ENCODE data around the gene ZHX3. TPM values are rescaled to one million over a fixed set of nuclear protein-coding genes. Genes with fewer than 3 reads are reported as not detected.

The ZHX3 gene, protein sequence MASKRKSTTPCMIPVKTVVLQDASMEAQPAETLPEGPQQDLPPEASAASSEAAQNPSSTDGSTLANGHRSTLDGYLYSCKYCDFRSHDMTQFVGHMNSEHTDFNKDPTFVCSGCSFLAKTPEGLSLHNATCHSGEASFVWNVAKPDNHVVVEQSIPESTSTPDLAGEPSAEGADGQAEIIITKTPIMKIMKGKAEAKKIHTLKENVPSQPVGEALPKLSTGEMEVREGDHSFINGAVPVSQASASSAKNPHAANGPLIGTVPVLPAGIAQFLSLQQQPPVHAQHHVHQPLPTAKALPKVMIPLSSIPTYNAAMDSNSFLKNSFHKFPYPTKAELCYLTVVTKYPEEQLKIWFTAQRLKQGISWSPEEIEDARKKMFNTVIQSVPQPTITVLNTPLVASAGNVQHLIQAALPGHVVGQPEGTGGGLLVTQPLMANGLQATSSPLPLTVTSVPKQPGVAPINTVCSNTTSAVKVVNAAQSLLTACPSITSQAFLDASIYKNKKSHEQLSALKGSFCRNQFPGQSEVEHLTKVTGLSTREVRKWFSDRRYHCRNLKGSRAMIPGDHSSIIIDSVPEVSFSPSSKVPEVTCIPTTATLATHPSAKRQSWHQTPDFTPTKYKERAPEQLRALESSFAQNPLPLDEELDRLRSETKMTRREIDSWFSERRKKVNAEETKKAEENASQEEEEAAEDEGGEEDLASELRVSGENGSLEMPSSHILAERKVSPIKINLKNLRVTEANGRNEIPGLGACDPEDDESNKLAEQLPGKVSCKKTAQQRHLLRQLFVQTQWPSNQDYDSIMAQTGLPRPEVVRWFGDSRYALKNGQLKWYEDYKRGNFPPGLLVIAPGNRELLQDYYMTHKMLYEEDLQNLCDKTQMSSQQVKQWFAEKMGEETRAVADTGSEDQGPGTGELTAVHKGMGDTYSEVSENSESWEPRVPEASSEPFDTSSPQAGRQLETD
- total RNA-seq (2014; rRNA removed; shearing (Covaris generic)), result 2.5 and 5.1 TPM in 2 replicates

DNA sequence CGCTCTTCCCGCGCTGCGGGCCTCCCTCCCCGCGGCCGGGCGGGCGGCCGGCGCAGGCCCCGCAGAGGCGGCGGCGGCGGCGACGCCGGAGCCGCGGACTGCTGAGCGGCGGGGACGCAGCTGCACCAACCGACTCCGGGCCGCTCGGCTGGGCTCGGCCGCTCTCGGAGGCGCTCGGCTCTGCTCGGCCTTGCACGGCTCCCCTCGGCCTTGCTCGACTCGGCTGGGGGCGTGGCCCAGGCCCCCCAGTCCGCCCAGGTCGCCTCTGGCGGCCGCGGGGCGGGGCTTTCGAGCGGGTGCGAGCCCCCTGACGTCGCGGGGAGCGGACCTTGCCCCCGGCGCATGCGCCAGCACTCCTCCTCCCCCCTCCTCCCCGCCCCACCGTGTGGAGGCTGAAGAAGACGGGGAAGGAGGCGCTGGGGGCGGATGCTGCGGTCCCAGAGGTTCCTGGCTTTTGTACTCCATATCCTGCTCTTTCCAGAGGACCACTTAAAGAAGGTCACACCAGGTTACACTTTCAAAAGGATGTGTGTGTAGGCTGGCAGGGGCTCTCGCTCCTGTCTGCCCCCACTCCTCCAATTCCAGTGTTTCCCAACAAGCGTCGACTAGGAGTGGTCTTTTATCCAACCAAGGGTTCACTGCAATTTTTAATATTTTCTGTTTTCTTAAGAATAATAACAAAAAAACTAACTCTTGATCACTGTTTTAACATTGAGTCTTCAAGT lies at the start of gene ZHX3:
ZHX3 (minus strand) TSS at position 186 of the 725 bp plus-strand sequence. CDS start 112,815 bp downstream, outside the sequence.
- Histone ChIP-seq H3K27me3 (ENCODE audit: control insufficient read depth, insufficient read depth, low read length) (peaks cover 4% of the 10 kb centered on the region), H3K36me3 (replicated peaks; ENCODE audit: control insufficient read depth, insufficient read depth, low read length) (no peaks in the 10 kb centered on the region), H3K4me3 (ENCODE audit: insufficient read depth, low read depth, low read length) (peak within 1 kb of the TSS; percentile 80)
- DNase-seq, result peak; percentile 100

DNA sequence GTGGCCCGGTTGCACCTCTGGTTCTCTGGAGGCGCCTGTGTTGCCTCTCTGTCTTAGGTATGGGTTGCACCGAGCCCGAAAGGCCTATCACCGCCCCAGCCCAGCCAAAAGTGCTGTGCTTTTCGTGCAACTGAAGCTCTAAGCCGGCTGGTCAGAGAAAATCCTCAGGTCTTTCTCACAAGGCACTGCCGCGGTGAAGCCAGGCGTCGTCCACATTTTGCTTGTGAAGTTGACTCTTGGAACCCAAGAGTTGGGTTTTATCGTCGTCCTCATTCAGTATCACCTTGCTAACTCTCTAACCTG lies 49.8 kb upstream of the ZHX3 start:
- Histone ChIP-seq H3K36me3 (replicated peaks; ENCODE audit: control insufficient read depth, insufficient read depth, low read length) (no peaks in the 10 kb centered on the region), H3K4me3 (ENCODE audit: insufficient read depth, low read depth, low read length) (peak overlapping the region; percentile 50; the same call in 1 of the 2 replicates), H3K27me3 (ENCODE audit: control insufficient read depth, insufficient read depth, low read length) (peaks cover 36% of the 10 kb centered on the region)
- peak; percentile 75 for DNase-seq

DNA sequence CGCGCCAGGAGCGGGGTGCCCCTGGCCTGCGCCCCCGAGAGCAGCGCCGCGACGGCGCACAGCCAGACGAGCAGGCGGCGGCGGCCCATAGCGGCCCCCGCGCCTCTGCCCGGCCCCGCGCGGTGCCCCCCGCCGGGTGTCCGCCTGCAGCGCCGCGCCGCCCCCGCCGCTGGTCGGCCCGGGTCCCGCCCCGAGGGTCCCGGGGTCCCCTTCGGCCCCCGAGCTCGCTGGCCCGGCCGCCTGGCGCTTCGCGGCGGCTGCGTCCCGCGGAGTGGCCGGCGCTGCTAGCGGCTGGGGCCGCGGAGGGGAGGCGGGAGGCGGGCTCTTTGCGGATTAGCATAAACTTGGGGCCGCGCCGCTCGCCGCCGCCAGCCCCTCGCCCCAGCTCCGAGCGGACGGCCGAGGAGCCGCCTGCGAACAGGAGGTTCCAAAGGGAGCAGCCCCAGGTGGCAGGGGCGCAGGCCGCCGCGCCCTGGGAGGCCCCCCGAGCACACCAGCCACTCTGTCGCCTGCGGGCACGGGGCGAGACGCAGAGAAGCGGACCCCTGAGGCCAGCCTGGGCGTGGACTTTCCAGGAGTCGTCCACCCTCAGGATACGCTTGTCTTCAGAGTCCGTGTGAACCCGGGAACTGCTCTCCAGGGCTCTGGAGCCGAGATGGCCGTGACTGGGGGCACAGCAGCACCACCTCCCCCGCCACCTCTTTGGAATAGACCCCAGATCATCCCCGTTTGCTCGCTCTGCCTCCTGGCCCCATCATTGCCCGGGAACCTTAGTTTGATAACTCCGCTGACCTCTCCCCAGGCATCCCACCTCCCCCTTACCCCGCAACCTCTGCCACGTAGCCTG lies 49.2 kb upstream of the ZHX3 start, which contains the start of gene EMILIN3:
EMILIN3 (minus strand) TSS at position 273 of the 847 bp plus-strand sequence; CDS start at position 89, 184 bp downstream.
- Histone ChIP-seq H3K27me3 (ENCODE audit: control insufficient read depth, insufficient read depth, low read length) (peaks cover 36% of the 10 kb centered on the region), H3K36me3 (replicated peaks; ENCODE audit: control insufficient read depth, insufficient read depth, low read length) (no peaks in the 10 kb centered on the region), H3K4me3 (ENCODE audit: insufficient read depth, low read depth, low read length) (peak within 1 kb of the TSS; percentile 50)
- peak; percentile 95 for DNase-seq

DNA sequence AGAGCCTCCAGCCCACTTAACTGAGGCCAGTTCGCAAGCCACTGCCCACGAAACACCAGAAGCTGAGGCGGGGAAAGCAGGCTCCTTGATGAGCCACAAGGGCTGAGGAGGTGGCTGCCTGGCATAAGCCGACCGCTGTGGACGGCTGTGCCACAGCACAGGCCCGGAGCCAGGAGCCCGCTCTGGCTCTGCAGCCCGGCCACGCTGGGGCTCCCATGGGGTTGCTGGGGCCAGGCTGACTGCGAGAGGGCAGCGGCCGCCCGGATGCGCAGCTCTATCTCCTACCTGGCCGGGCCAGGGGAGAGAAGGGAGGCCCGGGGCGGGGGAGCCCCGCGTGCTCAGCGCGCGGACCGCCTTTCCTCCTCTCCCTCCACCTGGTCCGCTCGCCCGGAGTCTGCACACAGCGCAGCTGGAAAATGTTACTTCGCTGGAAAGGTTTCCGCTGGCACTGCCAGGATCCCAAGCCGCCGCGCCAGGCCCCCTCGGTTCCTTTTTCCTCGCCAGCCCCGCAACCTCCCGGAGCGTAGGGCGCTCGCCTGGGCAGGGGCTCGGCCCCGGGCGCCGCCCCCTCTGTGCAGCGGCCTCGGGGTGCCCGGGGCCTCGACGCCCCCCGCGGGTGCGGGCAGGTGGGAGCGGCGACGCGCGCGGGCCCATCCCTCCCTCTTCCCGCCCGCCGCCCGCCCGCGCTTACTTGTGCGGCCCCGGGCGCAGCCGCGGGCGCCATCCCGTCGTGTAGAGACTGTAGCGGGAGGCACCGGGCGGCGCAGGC lies 48.4 kb upstream of the ZHX3 start:
- DNase-seq, result peak; percentile 89
- no peaks in the 10 kb centered on the region for H3K36me3 ChIP-seq (replicated peaks; ENCODE audit: control insufficient read depth, insufficient read depth, low read length)
- H3K27me3 ChIP-seq (ENCODE audit: control insufficient read depth, insufficient read depth, low read length), result peaks cover 36% of the 10 kb centered on the region
- peak overlapping the region; percentile 50 for H3K4me3 ChIP-seq (ENCODE audit: insufficient read depth, low read depth, low read length)

DNA sequence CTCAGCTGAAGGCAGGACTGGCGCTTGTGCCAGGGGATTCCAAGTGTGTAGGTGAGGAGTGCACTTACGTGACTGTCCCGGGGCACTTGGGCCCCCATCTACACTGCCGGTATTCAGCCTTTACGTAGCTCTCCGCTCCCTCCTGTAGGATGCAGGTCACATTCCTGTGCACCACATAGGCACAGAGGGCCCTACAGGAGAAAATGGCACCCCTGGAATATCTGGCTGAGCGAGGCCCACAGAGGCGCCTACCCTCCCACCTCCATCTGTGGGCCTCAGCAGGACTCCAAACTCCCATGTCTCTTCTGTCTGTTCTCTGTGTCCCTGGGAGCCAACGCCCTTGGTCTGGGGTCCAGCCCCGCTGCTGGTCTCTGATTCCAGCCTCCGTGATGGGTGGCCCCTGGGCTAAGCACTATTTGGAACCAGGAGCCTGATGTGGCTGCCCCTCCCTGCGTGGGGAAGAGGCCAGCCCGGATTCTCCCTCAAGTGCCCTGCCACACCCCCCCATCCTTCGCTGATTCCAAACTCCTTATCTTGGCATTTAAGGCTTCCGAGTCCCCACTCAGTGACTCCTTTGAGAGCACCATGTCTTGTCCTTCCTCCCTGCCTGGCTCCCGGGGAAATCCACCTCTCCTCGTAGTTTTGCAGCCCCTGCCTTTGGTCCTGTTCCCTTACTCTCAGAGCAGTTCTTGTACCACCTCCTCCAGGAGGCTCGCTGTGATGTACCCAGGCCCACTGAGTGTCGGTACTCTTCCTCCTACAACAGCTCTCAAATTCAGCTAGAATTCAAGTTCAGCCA lies 47.6 kb upstream of the ZHX3 start:
- Histone ChIP-seq H3K4me3 (ENCODE audit: insufficient read depth, low read depth, low read length) (no peak overlapping the region), H3K36me3 (replicated peaks; ENCODE audit: control insufficient read depth, insufficient read depth, low read length) (no peaks in the 10 kb centered on the region), H3K27me3 (ENCODE audit: control insufficient read depth, insufficient read depth, low read length) (peaks cover 36% of the 10 kb centered on the region)
- DNase-seq, result peak; percentile 61

DNA sequence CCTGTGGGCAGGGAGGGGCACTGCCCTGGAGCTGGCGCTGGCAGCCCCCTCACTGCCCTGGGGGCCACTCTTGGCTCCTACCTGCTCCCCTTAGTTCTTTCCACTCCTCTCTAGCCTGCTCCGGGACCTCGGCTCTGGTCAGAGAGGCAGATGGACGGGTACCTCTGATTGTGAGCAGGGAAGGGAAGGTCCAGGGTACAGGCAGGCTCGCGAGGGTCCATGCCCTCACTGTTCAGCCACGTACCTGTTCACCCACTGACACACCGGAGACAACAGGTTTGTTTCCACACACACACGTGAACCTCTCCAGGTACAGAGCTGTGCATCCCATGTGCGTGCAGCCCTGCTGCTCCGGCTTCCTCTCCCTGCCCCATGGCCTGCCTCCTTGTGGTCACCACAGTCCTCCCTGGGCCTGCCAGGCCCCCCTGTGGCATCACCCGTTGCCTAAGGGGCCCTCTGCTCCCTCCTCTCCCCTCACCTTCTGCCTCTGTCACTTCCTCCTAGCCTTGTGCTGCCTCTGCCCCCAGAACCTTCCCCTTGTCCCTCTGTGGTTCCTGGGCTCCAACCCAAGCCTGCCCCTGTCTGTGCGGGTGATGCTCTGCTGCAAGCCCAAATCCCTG lies 46.8 kb upstream of the ZHX3 start:
- Histone ChIP-seq H3K36me3 (replicated peaks; ENCODE audit: control insufficient read depth, insufficient read depth, low read length) (no peaks in the 10 kb centered on the region), H3K4me3 (ENCODE audit: insufficient read depth, low read depth, low read length) (no peak overlapping the region), H3K27me3 (ENCODE audit: control insufficient read depth, insufficient read depth, low read length) (peaks cover 34% of the 10 kb centered on the region)
- peak; percentile 64 for DNase-seq

DNA sequence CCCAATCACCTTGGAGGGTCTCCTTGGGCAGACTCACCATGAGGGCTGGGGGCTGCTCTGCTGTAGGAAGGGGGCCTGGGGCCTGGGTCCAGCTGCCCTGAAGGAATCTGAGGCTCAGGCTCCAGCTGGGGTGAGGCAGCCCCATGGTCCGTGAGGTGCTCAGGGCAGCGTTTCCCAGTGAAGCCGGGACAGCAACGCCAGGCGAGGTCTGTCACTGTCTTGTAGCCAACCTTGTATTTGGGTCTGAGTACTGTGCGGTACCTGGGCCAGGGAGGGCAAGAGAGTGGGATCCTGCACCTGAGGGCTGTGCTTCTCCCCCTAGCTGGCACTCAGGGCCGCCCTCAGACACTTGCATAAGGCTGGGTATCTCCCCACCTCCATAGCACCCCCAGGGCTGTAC lies 46.1 kb upstream of the ZHX3 start:
- Histone ChIP-seq H3K4me3 (ENCODE audit: insufficient read depth, low read depth, low read length) (no peak overlapping the region), H3K27me3 (ENCODE audit: control insufficient read depth, insufficient read depth, low read length) (peaks cover 34% of the 10 kb centered on the region), H3K36me3 (replicated peaks; ENCODE audit: control insufficient read depth, insufficient read depth, low read length) (no peaks in the 10 kb centered on the region)
- DNase-seq, result peak; percentile 47

DNA sequence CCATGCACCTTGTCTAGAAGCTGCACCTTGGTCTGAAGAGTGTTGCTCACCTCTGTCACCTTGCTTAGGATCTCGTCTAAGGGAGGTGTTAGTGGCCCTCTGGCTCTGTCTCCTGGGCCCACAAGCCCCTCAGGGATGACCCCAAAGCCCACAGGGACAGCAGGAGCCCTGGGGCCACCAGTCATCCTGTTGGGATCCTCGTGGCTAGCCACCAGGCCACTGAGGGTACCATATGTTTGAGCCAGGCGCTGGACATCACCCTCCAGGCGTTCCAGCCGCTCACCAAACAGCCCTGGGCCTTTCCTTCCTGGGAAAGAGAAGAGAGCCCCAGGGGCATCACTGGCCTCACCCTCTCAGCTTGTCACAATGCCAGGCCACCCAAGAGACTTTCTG lies 45.2 kb upstream of the ZHX3 start:
- peak; percentile 43 for DNase-seq
- H3K27me3 ChIP-seq (ENCODE audit: control insufficient read depth, insufficient read depth, low read length), result peaks cover 30% of the 10 kb centered on the region
- H3K36me3 ChIP-seq (replicated peaks; ENCODE audit: control insufficient read depth, insufficient read depth, low read length), result no peaks in the 10 kb centered on the region
- no peak overlapping the region for H3K4me3 ChIP-seq (ENCODE audit: insufficient read depth, low read depth, low read length)

DNA sequence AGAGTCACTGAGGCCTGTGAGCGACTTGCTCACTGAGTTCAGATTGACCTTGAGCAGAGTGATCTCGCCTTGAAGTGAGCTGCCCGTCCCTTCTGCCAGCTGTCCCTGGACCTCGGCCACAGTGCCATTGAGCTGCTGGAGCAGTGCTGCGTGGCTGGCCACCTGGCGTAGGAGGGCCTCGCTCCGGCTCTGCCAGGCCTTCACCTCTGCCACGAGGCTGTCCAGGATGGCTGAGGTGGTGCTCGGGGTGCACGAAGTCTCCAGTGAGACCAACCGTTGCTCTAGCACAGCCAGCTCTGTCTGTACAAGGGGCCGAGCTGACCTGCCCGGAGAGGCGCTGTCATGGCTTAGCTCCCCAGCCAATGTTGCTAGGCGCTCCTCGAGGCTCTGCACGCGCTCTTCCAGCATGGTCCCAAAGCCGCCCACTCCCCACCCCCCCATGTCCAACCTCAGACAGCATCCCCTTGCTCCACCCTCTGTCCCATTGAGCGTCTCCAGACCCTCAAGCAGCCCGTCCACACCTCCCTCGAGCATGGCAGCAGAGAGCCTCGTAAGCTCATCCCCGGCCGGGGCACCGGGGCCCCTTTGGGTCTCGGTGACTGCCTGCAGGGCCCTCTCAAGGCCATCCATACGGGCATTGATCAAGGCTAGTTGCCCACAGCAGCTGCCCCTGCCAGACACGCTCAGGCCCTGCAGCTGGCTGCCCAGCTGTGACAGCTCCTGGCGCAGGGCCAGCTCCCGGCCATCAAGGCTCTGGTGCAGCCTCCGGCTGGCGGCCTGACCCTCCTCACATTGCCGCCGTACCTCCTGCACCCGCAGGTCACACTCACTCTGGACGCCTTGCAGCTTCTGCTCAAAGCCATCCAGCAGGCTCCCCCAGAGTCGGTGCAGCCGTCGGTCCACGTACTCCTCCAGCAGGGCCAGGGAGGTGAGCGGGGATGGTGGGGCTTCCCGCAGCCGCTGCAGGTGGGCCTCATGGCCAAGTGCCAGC lies 44.5 kb upstream of the ZHX3 start:
- no peak overlapping the region for H3K4me3 ChIP-seq (ENCODE audit: insufficient read depth, low read depth, low read length)
- H3K36me3 ChIP-seq (replicated peaks; ENCODE audit: control insufficient read depth, insufficient read depth, low read length), result no peaks in the 10 kb centered on the region
- H3K27me3 ChIP-seq (ENCODE audit: control insufficient read depth, insufficient read depth, low read length), result peaks cover 23% of the 10 kb centered on the region
- DNase-seq, result peak; percentile 59

DNA sequence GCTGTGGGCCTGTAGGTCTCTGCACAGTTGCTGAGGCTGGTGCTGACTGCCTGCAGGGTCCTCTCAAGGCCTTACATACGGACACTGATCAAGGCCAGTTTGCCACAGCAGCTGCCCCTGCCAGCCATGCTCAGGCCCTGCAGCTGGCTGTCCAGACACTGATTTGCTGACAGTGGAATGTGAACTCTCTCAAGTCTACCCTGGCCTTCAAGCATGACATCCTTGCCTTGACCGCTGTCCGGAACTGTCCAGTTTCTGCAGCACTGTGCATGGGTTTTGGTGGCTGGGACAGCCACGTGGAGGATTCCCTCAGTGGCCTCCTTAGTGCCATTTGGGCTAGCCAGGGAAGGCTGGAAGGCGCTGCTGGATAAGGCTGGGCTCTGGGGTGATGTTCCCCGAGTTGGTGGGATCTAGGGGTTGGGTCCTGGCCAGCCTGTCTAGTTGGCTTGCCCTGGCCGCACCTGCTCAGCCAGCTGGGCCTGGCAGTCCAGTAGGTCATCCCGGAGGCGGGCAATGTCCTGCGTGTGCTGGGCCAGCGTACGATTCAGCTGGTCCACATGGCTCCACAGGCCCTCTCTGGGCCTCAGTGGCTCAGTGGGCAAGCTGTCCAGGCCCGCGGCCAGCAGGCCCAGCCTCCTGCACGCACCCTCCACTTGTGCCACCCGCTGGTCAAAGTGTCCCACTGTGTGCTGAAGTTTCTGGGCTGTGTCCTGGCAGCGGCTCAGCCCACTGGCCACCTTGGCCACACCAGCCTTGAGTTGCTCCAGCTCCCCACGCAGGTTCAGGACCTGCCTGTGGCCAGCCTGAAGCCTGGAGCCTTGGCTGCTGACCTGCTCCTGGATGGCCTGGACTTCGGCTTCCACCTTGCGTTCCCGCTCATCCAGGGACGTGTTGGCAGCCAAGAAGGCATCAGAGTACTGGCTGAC lies 43.6 kb upstream of the ZHX3 start:
- peaks cover 17% of the 10 kb centered on the region for H3K27me3 ChIP-seq (ENCODE audit: control insufficient read depth, insufficient read depth, low read length)

More for the DNA sequence above, 43.6 kb upstream of the ZHX3 start:
- Histone ChIP-seq H3K36me3 (replicated peaks; ENCODE audit: control insufficient read depth, insufficient read depth, low read length) (no peaks in the 10 kb centered on the region), H3K4me3 (ENCODE audit: insufficient read depth, low read depth, low read length) (no peak overlapping the region)
- DNase-seq, result peak; percentile 51
